Gastrocnemius medialis (tissue), 4 donors: ENCODE results near the gene ZNF292.

ENCODE experiments used
- POLR2A ChIP-seq, 2 donors: fragments of 450-650 bp; IDR thresholded peaks; one replicate each; pipeline ENCODE4 v1.6.1; 2017; ENCODE audit warnings: antibody characterized with exemption in 2 of 2, mild to moderate bottlenecking in 2 of 2, moderate library complexity in 2 of 2
- TF ChIP-seq, protein P1 (sequence below), 5 experiments: fragments of 450-650 bp in 3 of 5; fragments of 200-600 bp in 2 of 5; sonication (generic) in 2 of 5; IDR thresholded peaks in 4 of 5; conservative IDR thresholded peaks in 1 of 5; 1 replicate in 4 of 5; 2 replicates in 1 of 5; pipeline ENCODE4 v1.5.1; 2016 to 2019; ENCODE audit warnings: antibody characterized with exemption in 5 of 5, mild to moderate bottlenecking in 3 of 5, moderate library complexity in 3 of 5

DNA sequence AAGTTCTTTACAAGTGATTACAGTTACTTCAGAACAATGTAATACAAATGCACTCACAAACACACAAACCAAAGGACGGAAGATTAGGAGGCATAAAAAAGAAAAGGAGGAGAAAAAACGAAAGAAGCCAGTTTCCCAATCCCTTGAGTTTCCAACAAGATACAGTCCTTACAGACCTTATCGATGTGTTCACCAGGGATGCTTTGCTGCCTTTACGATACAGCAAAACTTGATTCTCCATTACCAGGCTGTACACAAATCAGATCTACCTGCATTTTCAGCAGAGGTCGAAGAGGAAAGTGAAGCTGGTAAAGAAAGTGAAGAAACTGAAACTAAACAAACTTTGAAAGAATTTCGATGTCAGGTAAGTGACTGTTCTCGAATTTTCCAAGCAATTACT lies 104.4 kb downstream of the ZNF292 start:
- TF ChIP-seq, protein P1, sequence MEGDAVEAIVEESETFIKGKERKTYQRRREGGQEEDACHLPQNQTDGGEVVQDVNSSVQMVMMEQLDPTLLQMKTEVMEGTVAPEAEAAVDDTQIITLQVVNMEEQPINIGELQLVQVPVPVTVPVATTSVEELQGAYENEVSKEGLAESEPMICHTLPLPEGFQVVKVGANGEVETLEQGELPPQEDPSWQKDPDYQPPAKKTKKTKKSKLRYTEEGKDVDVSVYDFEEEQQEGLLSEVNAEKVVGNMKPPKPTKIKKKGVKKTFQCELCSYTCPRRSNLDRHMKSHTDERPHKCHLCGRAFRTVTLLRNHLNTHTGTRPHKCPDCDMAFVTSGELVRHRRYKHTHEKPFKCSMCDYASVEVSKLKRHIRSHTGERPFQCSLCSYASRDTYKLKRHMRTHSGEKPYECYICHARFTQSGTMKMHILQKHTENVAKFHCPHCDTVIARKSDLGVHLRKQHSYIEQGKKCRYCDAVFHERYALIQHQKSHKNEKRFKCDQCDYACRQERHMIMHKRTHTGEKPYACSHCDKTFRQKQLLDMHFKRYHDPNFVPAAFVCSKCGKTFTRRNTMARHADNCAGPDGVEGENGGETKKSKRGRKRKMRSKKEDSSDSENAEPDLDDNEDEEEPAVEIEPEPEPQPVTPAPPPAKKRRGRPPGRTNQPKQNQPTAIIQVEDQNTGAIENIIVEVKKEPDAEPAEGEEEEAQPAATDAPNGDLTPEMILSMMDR (IDR thresholded peaks at IDR 0.05 in 4 of 5, conservative IDR thresholded peaks at IDR 0.05 in 1 of 5), result no peak
- no peak for TF ChIP-seq POLR2A (IDR thresholded peaks at IDR 0.05)
